RWPE2 (cell line): ENCODE data around the gene PPARA.

Source experiments
- ATAC-seq: fragments of 200-7000 bp; cut with Tn5 transposase; 3 replicates; pipeline ENCODE4 v1.9.1; 2021; ENCODE audit warnings: low read depth
- DNase-seq: peaks from one replicate; pipeline ENCODE4 v3.0.0-alpha.2; 2020; ENCODE audit warnings: low spot score
- H3K27ac ChIP-seq: fragments of 450-650 bp; 2 replicates; pipeline ENCODE4 v1.5.1; 2017; ENCODE audit warnings: mild to moderate bottlenecking; ENCODE audit not compliant: poor library complexity, severe bottlenecking
- H3K27me3 ChIP-seq: fragments of 250-450 bp; sonication (Bioruptor Pico); 2 replicates; pipeline ENCODE4 v1.5.1; 2021; ENCODE audit warnings: mild to moderate bottlenecking, moderate library complexity; ENCODE audit not compliant: insufficient read depth, poor library complexity, severe bottlenecking
- H3K36me3 ChIP-seq: fragments of 250-450 bp; sonication (Bioruptor Pico); 2 replicates; pipeline ENCODE4 v1.5.1; 2020; ENCODE audit warnings: low read depth, mild to moderate bottlenecking, moderate library complexity
- H3K4me1 ChIP-seq: fragments of 250-450 bp; sonication (Bioruptor Pico); 2 replicates; pipeline ENCODE4 v1.5.1; 2021; ENCODE audit warnings: mild to moderate bottlenecking, moderate library complexity; ENCODE audit not compliant: insufficient read depth, poor library complexity, severe bottlenecking
- H3K4me3 ChIP-seq: fragments of 250-450 bp; sonication (Bioruptor Pico); 2 replicates; pipeline ENCODE4 v1.5.1; 2021; ENCODE audit warnings: mild to moderate bottlenecking, moderate library complexity; ENCODE audit not compliant: severe bottlenecking
- H3K9me3 ChIP-seq: fragments of 250-450 bp; sonication (Bioruptor Pico); 2 replicates; pipeline ENCODE4 v1.5.1; 2021; ENCODE audit warnings: mild to moderate bottlenecking, moderate library complexity; ENCODE audit not compliant: severe bottlenecking
- TF ChIP-seq, protein P1 (sequence below): fragments of 450-650 bp; IDR thresholded peaks from one replicate; pipeline ENCODE4 v1.5.1; 2017; ENCODE audit warnings: mild to moderate bottlenecking, moderate library complexity; ENCODE audit not compliant: poor library complexity, severe bottlenecking

The PPARA gene

DNA sequence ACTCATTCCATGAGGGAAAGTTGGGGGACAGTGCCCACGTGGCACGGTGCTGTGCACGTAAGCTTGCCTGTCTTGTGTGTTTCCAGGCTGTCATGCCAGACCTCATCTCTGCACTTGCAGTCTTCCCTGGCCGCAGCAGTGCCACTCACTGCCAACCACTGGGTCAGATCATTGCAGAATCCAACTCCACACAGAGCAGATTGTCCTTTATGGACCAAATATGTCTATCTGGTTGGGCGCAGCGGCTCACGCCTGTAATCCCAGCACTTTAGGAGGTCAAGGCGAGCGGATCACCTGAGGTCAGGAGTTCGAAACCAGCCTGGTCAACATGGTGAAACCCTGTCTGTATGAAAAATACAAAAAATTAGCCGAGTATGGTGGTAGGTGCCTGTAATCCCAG, 4.4 kb upstream of the PPARA start:
- TF ChIP-seq, protein P1, sequence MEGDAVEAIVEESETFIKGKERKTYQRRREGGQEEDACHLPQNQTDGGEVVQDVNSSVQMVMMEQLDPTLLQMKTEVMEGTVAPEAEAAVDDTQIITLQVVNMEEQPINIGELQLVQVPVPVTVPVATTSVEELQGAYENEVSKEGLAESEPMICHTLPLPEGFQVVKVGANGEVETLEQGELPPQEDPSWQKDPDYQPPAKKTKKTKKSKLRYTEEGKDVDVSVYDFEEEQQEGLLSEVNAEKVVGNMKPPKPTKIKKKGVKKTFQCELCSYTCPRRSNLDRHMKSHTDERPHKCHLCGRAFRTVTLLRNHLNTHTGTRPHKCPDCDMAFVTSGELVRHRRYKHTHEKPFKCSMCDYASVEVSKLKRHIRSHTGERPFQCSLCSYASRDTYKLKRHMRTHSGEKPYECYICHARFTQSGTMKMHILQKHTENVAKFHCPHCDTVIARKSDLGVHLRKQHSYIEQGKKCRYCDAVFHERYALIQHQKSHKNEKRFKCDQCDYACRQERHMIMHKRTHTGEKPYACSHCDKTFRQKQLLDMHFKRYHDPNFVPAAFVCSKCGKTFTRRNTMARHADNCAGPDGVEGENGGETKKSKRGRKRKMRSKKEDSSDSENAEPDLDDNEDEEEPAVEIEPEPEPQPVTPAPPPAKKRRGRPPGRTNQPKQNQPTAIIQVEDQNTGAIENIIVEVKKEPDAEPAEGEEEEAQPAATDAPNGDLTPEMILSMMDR = no peak

DNA sequence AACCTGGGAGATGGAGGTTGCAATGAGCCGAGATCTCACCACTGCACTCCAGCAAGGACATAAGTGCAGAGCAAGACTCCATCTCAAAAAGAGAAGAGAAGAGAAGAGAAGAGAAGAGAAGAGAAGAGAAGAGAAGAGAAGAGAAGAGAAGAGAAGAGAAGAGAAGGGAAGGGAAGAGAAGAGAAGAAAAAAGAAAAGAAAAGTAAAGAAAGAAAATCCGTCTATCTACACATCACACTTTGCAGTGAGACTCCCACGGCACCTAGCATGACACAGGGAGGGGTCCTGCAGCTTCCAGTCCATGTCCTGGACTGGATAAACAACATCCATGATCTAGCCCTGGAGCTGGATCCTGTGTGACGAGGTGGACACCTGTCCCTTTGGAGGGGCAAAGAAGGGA, 4.0 kb upstream of the PPARA start:
- H3K4me1 ChIP-seq = peaks cover 7% of the 10 kb centered on the region
- no peaks in the 10 kb centered on the region for H3K36me3 ChIP-seq
- no peak overlapping the region for H3K27ac ChIP-seq
- ATAC-seq (no peak), DNase-seq (no peak)
- no peaks in the 10 kb centered on the region for H3K27me3 ChIP-seq
- no peak overlapping the region for H3K4me3 ChIP-seq
- H3K9me3 ChIP-seq = no peaks in the 10 kb centered on the region
- TF ChIP-seq, protein P1 = no peak

More for the DNA sequence above, 4.4 kb upstream of the PPARA start:
- Histone ChIP-seq H3K9me3 (no peaks in the 10 kb centered on the region), H3K36me3 (no peaks in the 10 kb centered on the region), H3K4me3 (no peak overlapping the region), H3K27ac (no peak overlapping the region), H3K4me1 (peaks cover 7% of the 10 kb centered on the region), H3K27me3 (no peaks in the 10 kb centered on the region)
- no peak for ATAC-seq
- DNase-seq = no peak

DNA sequence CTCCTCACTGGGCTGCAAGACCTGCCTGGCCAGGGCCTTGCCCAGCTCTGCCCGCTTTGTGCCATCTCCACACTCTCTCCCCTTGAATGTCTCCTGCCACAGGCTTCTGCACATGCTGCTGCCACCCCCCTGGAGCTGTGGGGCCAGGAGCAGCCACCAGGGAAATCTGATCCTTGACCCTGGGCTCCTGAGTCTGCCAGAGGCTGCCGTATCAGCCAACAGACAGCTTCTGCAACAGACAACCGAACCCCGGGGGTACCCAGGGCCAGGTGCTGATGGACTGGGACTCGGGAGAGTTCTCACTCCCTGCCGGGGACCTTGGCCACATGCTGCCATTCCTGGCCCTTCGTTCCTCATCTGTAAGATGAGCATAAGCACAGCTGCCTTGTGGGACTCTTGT, 3.3 kb upstream of the PPARA start:
- no peak for DNase-seq
- Histone ChIP-seq H3K4me3 (no peak overlapping the region), H3K27ac (no peak overlapping the region), H3K36me3 (no peaks in the 10 kb centered on the region), H3K9me3 (no peaks in the 10 kb centered on the region), H3K4me1 (peaks cover 7% of the 10 kb centered on the region), H3K27me3 (no peaks in the 10 kb centered on the region)
- ATAC-seq = no peak
- TF ChIP-seq, protein P1 = no peak

DNA sequence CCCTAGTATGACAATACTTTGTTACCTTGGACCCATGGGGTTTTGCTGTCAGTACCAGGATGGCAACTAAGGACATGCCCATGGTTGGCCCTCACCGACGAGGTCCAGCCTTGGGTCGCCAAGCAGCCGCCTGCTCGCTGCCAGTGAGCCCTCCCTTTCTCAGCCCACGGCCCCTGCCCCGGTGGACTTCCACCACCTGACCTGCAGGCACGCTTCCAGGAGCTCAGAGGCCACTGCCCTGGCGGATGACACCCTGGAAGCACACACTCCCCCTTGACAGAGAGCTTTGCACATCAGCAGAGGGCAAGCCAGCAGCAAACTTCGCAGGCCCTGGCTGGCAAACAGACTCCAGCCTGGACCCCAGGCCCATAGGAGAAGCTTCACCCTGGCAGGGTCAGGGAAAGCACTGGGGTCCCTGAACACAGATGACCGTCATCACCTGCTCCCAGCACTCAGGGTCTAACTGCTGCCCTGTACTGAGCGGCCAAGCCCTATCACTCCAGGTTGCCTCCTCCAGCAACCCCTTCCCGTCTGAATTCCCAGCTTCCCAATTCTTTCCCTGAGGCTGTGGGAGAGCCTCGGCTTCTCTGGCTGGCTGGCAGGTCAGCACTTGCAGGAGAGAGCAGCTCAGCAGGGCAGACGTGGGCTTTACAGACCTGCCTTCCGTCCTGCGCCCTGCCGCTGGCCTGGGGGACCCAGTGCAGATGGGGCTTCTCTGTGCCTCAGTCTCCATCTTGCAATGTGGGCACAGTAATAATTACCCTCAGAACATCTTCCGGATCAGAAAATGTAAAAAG, 2.7 kb upstream of the PPARA start:
- no peak overlapping the region for H3K27ac ChIP-seq
- H3K4me1 ChIP-seq = peaks cover 7% of the 10 kb centered on the region
- TF ChIP-seq, protein P1 = no peak
- 0 out of 2 replicates have a peak, but pooled peaks cover 4% of the 10 kb centered on the region for H3K36me3 ChIP-seq
- DNase-seq = no peak
- ATAC-seq = peak; percentile 48
- no peaks in the 10 kb centered on the region for H3K27me3 ChIP-seq
- H3K4me3 ChIP-seq = no peak overlapping the region
- H3K9me3 ChIP-seq = no peaks in the 10 kb centered on the region

DNA sequence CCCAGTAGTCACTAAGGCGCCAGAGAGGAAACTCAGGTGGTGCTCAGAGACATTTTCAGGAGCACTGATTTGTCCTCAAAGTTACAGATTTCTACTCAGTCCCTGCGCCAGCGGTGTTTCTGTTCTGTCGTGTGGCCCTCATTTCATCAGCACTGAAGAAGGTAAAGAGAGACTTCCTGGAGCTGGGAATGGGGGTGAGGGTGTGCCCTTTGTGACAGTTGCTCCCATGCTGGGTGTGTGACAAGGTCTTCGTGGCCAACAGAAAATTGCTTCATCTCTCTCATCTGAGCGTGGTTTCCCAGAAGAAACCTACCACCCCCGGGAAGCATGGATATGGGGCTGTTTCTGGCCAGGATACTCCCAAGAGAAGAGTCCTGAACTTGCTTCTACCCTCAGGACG, 2.0 kb upstream of the PPARA start:
- ATAC-seq (no peak), DNase-seq (no peak)
- no peak overlapping the region for H3K4me3 ChIP-seq
- no peaks in the 10 kb centered on the region for H3K9me3 ChIP-seq
- H3K4me1 ChIP-seq = peaks cover 7% of the 10 kb centered on the region
- H3K27ac ChIP-seq = no peak overlapping the region
- TF ChIP-seq, protein P1 = no peak
- 0 out of 2 replicates have a peak, but pooled peaks cover 8% of the 10 kb centered on the region for H3K36me3 ChIP-seq
- H3K27me3 ChIP-seq = no peaks in the 10 kb centered on the region
